Activated B cell treated with CpG ODN at 0.5 μM for 24 hours (primary cell): ENCODE measurements around the gene DLG4. TPM values are rescaled to one million over a fixed set of nuclear protein-coding genes. Genes with fewer than 3 reads are reported as not detected.

ENCODE experiments used
- ATAC-seq: fragments of 200-7000 bp; cut with Tn5 transposase; one replicate; pipeline ENCODE4 v1.10.0; 2021; ENCODE audit warnings: low read depth, mild to moderate bottlenecking, moderate library complexity
- CTCF ChIA-PET: fragments of 350-600 bp; sonication (Branson Sonifier 250); formaldehyde crosslinking; loops from one replicate; lab custom pipeline; 2021; ENCODE audit warnings: antibody characterized with exemption; lab: Charles Lee
- POLR2A ChIA-PET: fragments of 350-600 bp; sonication (Branson Sonifier 250); formaldehyde crosslinking; loops from one replicate; lab custom pipeline; 2021; ENCODE audit warnings: antibody characterized with exemption; lab: Charles Lee
- DNase-seq: peaks from one replicate; pipeline ENCODE4 v3.0.0; 2022
- H3K27ac Mint-ChIP-seq: one replicate; pipeline ENCODE4 v1.8.0; 2020; ENCODE audit warnings: mixed read lengths
- H3K27me3 Mint-ChIP-seq: one replicate; pipeline ENCODE4 v1.8.0; 2021; ENCODE audit warnings: mixed read lengths
- H3K36me3 Mint-ChIP-seq: one replicate; pipeline ENCODE4 v1.8.0; 2021; ENCODE audit warnings: low read depth, mixed read lengths
- H3K4me1 Mint-ChIP-seq: one replicate; pipeline ENCODE4 v1.8.0; 2021; ENCODE audit warnings: mixed read lengths
- H3K4me3 Mint-ChIP-seq: one replicate; pipeline ENCODE4 v1.8.0; 2020; ENCODE audit warnings: mild to moderate bottlenecking, mixed read lengths
- H3K9me3 Mint-ChIP-seq: one replicate; pipeline ENCODE4 v1.8.0; 2020; ENCODE audit warnings: mixed read lengths
- intact Hi-C: fragments of 100-400 bp; cut with micrococcal nuclease; formaldehyde crosslinking; loops from one replicate; pipeline ENCODE4 v1.15.1; 2024
- total RNA-seq: library from RNA; stranded (reverse); gene quantifications from 2 replicates; pipeline ENCODE4 v1.2.3, GENCODE V29; 2022
- TF ChIP-seq, protein P1 (sequence below): fragments of 200-600 bp; IDR thresholded peaks from one replicate; pipeline ENCODE4 v1.8.0; 2022; ENCODE audit warnings: antibody characterized with exemption, mild to moderate bottlenecking

The DLG4 gene
- total RNA-seq, 1 donor from 2014 or later, result 3.9 TPM

DNA sequence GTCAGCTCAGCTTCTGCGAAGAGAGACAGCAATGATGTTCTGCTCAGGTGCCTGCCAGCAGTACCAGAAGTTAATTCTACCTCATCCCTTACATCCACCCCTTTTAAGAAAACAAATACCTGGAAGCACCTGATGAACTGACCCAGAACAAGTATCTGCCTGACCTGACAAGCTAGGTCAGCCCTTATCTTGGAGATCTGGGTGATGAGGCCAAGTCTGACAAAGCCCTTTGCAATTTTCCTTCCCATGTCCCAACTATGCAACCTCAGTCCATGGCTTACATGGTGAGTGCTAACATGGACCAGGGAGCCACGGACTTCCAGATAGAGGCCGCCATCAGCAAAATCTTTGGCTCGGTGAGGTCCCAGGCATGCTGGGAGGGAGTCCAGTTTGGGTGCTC, 3.7 kb upstream of the DLG4 start:
- Mint-ChIP-seq H3K4me1 (peaks cover 27% of the 10 kb centered on the region), H3K27me3 (no peaks in the 10 kb centered on the region), H3K36me3 (peaks cover 69% of the 10 kb centered on the region), H3K9me3 (no peaks in the 10 kb centered on the region), H3K27ac (no peak overlapping the region), H3K4me3 (no peak overlapping the region)
- POLR2A ChIA-PET, result interaction anchor here (10.5 kb wide), 1 partner anchor 13 kb away, joined by 245 read pairs; the partner anchor contains the start of genes DVL2, GABARAP and PHF23
- DNase-seq, result no peak
- TF ChIP-seq, protein P1, sequence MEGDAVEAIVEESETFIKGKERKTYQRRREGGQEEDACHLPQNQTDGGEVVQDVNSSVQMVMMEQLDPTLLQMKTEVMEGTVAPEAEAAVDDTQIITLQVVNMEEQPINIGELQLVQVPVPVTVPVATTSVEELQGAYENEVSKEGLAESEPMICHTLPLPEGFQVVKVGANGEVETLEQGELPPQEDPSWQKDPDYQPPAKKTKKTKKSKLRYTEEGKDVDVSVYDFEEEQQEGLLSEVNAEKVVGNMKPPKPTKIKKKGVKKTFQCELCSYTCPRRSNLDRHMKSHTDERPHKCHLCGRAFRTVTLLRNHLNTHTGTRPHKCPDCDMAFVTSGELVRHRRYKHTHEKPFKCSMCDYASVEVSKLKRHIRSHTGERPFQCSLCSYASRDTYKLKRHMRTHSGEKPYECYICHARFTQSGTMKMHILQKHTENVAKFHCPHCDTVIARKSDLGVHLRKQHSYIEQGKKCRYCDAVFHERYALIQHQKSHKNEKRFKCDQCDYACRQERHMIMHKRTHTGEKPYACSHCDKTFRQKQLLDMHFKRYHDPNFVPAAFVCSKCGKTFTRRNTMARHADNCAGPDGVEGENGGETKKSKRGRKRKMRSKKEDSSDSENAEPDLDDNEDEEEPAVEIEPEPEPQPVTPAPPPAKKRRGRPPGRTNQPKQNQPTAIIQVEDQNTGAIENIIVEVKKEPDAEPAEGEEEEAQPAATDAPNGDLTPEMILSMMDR, result no peak
- CTCF ChIA-PET, result no interaction called here
- no peak for ATAC-seq
- intact Hi-C loops, result no loop called here

DNA sequence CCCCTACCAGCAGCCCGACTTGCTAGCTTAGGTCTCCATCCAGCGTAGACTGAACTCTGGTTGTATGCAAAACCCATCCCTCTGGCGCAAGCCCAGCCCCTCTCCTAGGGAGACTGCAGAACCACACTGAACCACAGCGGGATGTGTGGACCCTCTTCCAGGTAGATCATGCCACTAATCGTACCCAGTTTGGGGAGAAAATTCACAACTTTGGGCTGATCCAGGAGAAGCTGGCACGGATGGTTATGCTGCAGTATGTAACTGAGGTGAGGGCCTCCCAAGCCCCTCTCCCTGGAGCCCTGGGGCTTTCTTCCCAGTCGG, 3.3 kb upstream of the DLG4 start:
- Mint-ChIP-seq H3K27ac (no peak overlapping the region), H3K36me3 (peaks cover 64% of the 10 kb centered on the region), H3K27me3 (no peaks in the 10 kb centered on the region), H3K4me3 (no peak overlapping the region), H3K4me1 (peaks cover 32% of the 10 kb centered on the region), H3K9me3 (no peaks in the 10 kb centered on the region)
- no peak for ATAC-seq
- no peak for DNase-seq
- TF ChIP-seq, protein P1, result no peak
- ChIA-PET POLR2A (interaction anchor here (10.5 kb wide), 1 partner anchor 14 kb away, joined by 245 read pairs; the partner anchor contains the start of genes DVL2, GABARAP and PHF23), CTCF (no interaction called here)
- intact Hi-C loops, result no loop called here

DNA sequence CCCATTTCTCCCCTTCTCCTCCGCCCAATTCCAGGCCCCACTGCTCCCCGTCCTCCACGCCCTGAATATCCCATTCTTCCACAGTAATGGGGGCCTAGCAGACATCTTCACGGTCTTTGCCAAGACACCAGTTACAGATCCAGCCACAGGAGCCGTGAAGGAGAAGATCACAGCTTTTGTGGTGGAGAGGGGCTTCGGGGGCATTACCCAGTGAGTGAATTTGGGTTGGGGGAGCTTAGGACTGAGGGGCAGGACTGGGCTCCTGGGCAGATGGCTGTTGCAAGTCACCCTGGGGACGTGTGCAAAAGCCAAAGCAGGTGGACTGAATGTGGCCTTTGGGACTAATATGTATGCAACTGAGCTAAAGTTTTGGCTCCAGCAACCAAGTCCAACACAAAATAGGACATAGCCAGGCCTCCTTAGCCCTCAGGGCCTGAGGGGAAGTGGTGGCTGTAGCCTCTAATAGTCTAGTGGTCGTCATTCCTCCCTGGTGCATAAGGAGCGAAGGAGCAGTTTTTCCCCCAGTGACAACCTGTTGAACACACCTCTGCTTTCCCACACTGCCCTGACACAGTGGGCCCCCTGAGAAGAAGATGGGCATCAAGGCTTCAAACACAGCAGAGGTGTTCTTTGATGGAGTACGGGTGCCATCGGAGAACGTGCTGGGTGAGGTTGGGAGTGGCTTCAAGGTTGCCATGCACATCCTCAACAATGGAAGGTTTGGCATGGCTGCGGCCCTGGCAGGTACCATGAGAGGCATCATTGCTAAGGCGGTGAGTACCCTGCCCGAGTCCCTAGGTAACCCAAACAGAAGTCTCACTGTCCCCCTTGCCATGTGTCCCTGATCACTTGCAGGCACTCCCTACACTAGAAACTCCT, 2.7 kb upstream of the DLG4 start:
- ChIA-PET CTCF (no interaction called here), POLR2A (interaction anchor here (1.1 to 10.5 kb wide), 2 partner anchors 14 to 29 kb away, joined by 3 to 245 read pairs; partner anchors contain the start of genes CTDNEP1, DVL2, GABARAP and PHF23)
- H3K27ac Mint-ChIP-seq, result no peak overlapping the region
- TF ChIP-seq, protein P1, result no peak
- intact Hi-C loops, result no loop called here
- H3K36me3 Mint-ChIP-seq, result peaks cover 60% of the 10 kb centered on the region
- H3K27me3 Mint-ChIP-seq, result no peaks in the 10 kb centered on the region
- DNase-seq, result no peak
- no peak for ATAC-seq
- no peaks in the 10 kb centered on the region for H3K9me3 Mint-ChIP-seq
- no peak overlapping the region for H3K4me3 Mint-ChIP-seq
- H3K4me1 Mint-ChIP-seq, result peaks cover 36% of the 10 kb centered on the region

DNA sequence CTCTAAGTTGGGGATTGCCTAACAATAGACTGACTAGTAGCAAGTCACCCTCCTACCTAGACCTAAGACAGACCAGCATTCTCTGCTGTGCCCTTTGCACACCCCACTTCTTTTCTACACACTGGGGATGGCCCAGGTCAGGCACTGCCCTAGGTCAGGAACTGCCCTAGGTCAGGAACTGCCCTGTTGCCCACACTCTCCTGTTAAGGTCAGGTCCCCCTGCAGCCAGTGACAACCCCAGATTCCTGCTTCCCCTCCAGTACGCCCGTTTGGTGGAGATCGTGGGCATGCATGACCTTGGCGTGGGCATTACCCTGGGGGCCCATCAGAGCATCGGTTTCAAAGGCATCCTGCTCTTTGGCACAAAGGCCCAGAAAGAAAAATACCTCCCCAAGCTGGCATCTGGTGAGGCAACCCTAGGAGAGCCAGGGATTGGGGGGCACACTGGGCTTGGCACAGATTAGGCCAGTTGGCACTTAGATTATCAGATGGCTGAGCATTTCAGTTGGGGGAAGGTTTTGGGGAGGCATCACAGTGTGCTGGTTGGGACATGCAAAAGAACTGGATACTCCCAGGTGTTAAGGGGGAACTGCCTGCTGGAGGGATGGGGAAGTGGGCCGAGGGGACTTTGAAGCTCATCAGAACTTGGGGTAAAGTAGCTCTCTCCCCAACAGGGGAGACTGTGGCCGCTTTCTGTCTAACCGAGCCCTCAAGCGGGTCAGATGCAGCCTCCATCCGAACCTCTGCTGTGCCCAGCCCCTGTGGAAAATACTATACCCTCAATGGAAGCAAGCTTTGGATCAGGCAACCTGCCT, 1.8 kb upstream of the DLG4 start:
- intact Hi-C loops, result loop anchor here (1.0 kb wide), 2 partner anchors 59 to 75 kb away; no protein-coding TSS in a partner anchor
- POLR2A ChIA-PET, result interaction anchor here (0.9 to 10.5 kb wide), 9 partner anchors 15 to 352 kb away, joined by 3 to 245 read pairs (median 5); partner anchors contain the start of genes CTDNEP1, DVL2, ELP5 and GABARAP
- no peaks in the 10 kb centered on the region for H3K27me3 Mint-ChIP-seq

More for the DNA sequence above, 1.8 kb upstream of the DLG4 start:
- H3K9me3 Mint-ChIP-seq, result no peaks in the 10 kb centered on the region
- peaks cover 41% of the 10 kb centered on the region for H3K4me1 Mint-ChIP-seq
- ATAC-seq (no peak), DNase-seq (no peak)
- H3K4me3 Mint-ChIP-seq, result peak overlapping the region; percentile 96
- CTCF ChIA-PET, result interaction anchor here (0.7 to 2.7 kb wide), 15 partner anchors 11 to 339 kb away, joined by 3 to 24 read pairs (median 3); partner anchors contain the start of genes CLDN7, DVL2, GABARAP and PHF23
- H3K36me3 Mint-ChIP-seq, result peaks cover 52% of the 10 kb centered on the region
- TF ChIP-seq, protein P1, result no peak
- peak overlapping the region; percentile 37 for H3K27ac Mint-ChIP-seq
